ENCODE data around the gene CLCNKA.
"Not testable (repeated sequence)": the region's sequence is repeated elsewhere in the genome, so short reads cannot be mapped to it uniquely, and the experiment has no call there.

Gene CLCNKA

DNA sequence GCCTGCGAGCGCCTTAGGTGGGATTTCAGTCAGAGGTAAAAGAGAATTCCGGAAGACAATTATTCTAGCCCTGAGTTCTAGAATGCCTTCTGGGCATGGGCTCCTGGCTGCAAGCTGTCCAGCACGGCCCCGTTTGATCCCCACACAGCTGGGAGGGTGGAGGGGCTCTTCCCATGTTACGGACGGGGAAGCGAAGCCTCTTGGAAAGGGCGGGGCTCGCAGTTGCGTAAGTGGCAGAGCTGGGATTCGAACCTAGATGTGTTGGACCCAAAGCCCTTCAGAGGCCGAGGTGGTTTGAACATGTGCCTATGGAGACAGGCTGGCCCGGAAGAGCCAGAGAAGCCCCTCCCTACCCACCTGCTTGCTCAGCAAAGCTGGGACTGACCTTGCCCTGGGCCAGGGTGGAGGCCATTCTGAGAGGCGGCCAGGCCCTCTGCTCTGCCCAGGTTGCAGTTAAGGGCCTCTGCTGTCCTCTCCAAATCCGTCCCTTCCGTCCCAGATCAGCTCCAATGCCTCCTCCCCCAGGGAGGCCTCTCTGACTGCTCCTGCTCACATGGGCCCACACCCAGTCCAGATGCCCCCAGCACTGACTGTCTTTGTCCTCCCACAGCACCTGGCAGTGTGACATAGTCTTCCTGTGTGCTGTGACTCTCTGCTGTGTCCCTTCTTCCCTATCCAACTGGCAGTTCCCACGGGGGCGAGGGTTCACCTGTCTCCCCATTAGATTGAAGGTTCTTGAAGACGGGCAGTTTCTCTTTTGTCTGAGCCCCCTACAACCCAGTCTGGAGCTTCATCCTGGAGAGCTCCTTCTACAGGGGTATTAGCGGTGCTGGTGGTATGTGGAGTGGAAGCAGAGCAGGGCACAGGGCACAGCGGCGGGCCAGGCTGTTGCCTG is 2.8 kb upstream of the CLCNKA start:
- DNase-seq, result no peak

GRCh38 chr1:16019644-16020277 is 2.1 kb upstream of the CLCNKA start:
- no peak for DNase-seq

DNA sequence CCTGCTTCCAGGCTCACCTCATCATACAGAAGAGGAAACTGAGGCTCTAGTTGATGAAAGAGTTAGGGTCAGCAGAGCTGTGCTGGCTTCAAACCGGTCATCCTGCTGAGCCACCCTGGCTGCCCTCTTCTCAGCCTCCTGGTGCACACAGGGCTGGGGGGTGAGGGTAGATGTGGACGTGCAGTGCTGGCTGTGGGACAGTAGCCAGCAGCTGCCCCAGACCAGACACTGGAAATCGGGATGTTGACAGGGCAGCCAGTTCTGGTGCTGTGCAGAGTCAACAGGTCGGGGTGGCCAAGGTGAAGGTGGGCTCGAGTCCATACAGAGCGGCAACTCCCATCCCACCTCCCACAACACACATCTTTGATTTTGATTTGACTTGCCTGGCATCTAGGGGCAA is 1.5 kb upstream of the CLCNKA start:
- no peak for DNase-seq

DNA sequence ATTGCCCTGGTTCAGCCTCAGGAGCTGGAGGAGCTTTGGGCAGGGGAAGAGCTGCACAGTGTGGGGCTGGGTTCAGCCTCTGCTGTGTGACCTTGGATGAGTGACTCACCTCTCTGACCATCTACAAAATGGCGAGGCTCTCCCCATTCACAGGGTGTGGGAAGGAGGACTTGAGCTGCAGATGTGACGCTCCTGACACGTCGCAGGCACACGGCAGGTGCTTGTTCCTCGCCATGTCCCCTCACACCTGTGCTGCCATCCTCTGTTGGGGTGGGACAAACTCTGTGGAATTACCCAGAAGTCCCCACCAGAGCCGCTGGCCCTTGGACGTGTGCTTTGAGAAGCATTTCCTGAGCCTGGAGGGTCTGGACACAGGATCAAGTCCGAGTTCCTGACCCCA is 958 bp upstream of the CLCNKA start:
- not testable (repeated sequence) for DNase-seq

DNA sequence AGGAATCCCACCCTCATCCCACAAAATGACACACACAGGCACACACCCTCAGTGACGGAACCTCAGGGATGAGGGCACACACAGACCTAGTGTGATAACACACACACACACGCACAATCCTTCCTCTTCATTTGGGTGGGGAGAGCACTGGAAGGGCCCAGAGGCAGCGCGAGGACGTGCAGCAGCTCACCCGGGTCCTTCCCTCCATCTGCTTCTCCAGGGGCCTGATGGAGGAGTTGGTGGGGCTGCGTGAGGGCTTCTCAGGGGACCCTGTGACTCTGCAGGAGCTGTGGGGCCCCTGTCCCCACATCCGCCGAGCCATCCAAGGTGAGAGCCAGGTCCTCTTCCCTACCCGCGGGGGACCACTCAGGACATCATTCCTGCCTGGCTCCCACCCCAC is 557 bp downstream of the CLCNKA start:
- DNase-seq, result no peak

DNA sequence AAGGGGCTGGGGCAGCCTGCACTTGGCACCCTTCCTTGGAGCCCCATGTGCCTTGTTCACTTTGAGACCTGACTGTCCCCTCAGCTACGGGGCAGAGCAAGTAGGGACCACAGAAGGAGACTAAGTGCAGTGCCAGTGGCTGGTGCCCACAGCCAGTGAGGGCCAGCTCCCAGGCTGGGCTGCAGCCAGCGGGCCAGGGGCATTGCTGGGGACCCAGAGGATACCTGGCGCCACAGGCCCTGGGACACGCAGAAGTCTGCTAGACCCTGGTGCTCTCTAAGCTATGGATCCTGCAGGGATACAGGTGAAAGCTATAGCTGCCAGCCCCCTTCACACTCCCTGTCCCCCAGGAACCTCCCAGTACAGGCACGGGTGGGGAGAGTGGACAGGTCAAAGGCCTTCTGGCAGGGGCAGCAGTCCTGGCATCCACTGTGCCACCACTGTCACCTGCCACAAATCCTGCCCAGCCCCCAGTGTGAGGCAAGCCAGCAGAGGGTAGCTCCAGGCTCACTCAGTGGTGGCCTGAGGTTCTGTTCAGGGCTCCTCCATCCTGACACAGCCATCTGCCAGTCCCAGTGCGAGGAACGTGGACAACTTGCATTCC is 1.3 kb downstream of the CLCNKA start:
- DNase-seq, result no peak

GRCh38 chr1:16026302-16026701 is 4.5 kb downstream of the CLCNKA start:
- not testable (repeated sequence) for DNase-seq

DNA sequence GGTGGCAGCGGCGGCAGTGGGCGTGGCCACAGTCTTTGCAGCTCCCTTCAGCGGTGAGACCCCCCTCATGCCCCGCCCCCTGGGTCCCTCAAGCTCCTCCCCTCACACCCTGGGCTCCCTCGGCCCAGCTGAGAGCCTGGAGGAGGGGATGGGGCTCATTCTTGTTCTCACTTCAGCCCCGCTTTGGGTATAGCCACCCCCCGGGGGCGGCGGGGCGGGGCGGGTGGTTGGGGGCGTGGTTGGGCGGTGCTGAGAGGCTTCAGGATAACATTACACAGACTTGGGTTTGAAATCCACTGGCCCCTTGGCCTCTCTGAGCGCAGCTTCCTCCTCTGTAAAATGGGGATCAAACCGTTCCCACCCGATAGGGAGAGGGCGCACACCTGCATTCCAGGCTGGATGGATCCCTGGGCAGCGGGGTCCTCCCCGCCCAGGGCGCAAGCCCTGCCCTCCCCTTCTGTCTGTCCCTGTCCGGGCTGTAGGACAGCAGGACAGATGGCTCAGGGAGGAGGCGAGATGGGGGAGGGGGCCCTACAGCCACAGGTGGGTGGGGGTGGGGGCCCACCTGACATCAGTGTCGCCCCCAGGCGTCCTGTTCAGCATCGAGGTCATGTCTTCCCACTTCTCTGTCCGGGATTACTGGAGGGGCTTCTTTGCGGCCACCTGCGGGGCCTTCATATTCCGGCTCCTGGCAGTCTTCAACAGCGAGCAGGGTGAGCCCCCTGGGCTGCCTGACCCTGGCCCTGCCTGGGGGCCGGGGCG is 5.1 kb downstream of the CLCNKA start:
- no peak for DNase-seq

GRCh38 chr1:16028237-16029002 is 6.6 kb downstream of the CLCNKA start:
- DNase-seq, result no peak

DNA sequence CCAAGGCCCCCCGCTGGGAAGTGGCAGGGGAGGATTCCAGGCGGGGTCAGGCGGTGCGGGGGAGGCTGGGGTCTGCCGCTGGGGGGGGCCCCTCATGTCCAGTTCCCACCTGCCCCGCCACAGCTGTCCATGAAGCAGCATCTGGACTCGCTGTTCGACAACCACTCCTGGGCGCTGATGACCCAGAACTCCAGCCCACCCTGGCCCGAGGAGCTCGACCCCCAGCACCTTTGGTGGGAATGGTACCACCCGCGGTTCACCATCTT is 7.1 kb downstream of the CLCNKA start:
- not testable (repeated sequence) for DNase-seq

DNA sequence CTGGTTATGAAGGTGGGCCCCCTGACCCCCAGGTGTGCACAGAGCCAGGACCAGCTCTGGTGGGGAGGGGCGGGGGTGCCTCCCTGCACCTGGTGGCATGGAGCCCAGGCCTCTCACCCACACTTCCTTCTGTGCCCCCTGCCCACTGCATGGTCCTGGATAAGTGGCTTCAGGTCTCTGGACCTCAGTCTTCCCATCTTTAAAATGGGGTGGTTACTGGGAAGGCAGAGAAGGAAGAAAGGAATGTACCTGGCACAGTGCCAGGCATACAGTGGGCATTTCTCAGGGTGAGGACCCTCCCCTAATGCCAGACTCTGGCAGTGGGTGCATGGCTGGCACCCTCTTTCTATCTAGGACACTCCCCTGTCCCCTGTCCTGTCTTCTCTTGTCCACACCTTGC is 7.5 kb downstream of the CLCNKA start:
- no peak for DNase-seq

DNA sequence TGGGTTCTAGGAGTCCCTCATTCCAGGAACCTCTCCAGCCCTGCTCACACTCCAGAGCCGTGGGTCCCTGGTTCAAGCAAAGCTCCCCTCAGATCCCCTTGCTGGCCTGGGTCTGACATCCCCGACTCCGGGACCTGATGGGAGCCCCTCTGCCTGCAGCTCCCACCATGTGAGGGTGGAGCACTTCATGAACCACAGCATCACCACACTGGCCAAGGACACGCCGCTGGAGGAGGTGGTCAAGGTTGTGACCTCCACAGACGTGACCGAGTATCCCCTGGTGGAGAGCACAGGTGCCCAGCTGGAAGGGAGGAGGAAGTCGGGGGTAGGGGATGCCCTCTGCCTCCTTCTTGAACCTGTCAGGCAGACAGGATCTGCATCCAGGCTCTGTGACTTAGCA is 9.7 kb downstream of the CLCNKA start:
- no peak for DNase-seq

GRCh38 chr1:16032388-16033102 is 10.7 kb downstream of the CLCNKA start:
- DNase-seq, result no peak

GRCh38 chr1:16033103-16033632 is 11.3 kb downstream of the CLCNKA start:
- not testable (repeated sequence) for DNase-seq

DNA sequence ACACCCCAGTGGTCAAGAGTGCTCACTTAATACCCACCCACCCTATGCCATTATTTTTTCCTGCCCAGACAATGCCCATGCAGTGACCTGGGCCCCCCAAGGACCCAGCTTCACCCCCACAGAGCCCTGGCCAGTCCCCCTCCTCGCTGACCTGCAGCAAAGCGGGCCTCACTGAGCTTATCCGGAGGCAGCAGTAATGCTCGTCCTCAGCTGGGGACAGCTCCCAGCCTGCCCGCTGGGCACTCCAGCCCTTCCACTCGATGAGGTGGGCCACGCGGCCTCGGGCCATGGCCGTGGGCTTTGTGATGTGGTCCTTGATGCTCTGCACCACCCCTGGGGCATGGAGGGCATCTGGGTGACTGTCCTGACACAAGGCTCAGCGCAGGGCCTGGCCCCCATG is 14.6 kb downstream of the CLCNKA start:
- not testable (repeated sequence) for DNase-seq

- DNase-seq, result no peak
Observed at GRCh38 chr1:16038620-16038912, 16.7 kb downstream of the CLCNKA start.

DNA sequence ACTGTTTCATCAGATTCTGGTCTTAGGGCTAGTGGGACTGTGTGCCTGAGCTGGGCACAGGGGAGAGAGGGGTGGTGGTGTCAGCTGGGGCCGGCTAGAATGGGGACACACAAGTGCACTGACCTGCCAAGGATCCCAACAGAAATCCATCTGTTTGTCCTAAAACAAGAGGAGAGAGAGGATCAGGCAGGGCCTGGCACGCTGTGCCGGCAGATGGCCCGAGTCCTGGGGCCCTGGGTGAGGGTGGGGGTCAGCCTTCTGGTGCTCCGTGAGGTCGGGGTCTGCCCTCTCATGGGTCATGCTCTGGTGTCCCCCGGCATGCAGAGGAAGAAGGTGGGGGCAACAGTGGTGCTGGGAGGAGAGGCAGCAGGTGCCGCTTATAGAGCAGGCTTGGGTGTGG is 18.0 kb downstream of the CLCNKA start:
- not testable (repeated sequence) for DNase-seq

- DNase-seq, result no peak
Observed at GRCh38 chr1:16041200-16041599, 19.4 kb downstream of the CLCNKA start.

- no peak for DNase-seq
Observed at GRCh38 chr1:16042096-16042495, 20.3 kb downstream of the CLCNKA start.

DNA sequence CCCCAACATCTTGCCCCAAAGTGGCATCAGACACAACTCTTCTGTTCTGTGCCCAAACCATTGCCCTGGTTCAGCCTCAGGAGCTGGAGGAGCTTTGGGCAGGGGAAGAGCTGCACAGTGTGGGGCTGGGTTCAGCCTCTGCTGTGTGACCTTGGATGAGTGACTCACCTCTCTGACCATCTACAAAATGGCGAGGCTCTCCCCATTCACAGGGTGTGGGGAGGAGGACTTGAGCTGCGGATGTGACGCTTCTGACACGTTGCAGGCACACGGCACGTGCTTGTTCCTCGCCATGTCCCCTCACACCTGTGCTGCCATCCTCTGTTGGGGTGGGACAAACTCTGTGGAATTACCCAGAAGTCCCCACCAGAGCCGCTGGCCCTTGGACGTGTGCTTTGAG is 20.8 kb downstream of the CLCNKA start:
- DNase-seq, result not testable (repeated sequence)

DNA sequence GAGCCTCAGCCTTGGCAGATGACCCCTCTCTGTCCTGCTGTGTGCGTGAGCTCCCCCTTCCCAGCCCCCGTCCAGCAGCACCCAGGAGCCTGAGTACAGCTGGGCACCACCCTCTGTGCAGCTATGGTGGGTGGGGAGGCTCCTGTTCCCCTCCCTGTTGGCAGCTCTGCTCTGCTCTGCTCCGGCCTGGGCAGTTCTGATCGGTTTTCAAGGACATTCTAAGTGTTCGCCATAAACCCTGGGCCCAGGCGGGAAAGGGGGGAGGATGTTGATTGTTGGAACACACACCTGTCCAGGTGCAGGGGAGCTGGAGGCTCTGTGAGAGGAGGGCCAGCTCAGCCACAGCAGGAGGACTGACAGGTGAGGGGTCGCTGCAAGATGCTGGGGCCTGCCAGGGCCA is 21.7 kb downstream of the CLCNKA start, which contains the start of gene CLCNKB:
CLCNKB (plus strand) TSS at position 262 of the 400 bp plus-strand sequence. CDS start 711 bp downstream, outside the sequence.
- DNase-seq, result no peak

DNA sequence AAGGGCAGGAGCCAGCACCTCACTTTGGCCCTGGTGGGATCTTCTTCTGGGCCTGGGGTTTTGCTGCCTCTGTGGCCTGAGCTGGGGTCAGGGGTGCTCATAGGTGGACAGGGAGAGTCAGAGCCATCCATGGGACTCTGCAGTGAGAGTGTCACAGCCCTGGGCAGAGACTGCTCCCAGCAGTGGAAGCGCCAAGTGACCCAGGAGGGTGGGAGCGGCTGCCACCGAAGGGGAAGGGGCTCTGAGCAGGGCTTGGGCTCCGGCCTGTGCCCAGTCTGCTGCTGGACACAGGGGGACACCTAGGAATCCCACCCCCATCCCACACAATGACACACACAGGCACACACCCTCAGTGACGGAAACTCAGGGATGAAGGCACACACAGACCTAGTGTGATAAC is 22.1 kb downstream of the CLCNKA start:
- no peak for DNase-seq
